AML-193 (cell line): ENCODE measurements around the gene ARHGAP26.

Source experiments
- DNase-seq, 2 experiments: peaks; one replicate each; lab custom pipeline; 2025; lab: John Stamatoyannopoulos, UW

Gene ARHGAP26

GRCh38 chr5:143014017-143014651 lies 244.0 kb downstream of the ARHGAP26 start:
- DNase-seq = peak in 1 of 2 experiments; percentile 5

GRCh38 chr5:143016777-143017516 lies 246.8 kb downstream of the ARHGAP26 start:
- DNase-seq = peak; percentile 30 to 46

GRCh38 chr5:143017541-143017940 lies 247.4 kb downstream of the ARHGAP26 start:
- DNase-seq = no peak

- DNase-seq = no peak
These were observed 247.8 kb downstream of the ARHGAP26 start for GRCh38 chr5:143017992-143018391.

GRCh38 chr5:143019157-143019556 lies 249.0 kb downstream of the ARHGAP26 start:
- no peak for DNase-seq

- no peak for DNase-seq
These were observed 249.7 kb downstream of the ARHGAP26 start for GRCh38 chr5:143019614-143020515.

GRCh38 chr5:143021595-143021994 lies 251.4 kb downstream of the ARHGAP26 start:
- no peak for DNase-seq

- DNase-seq = no peak
These were observed 253.4 kb downstream of the ARHGAP26 start for GRCh38 chr5:143023411-143024096.

GRCh38 chr5:143024228-143024920 lies 254.2 kb downstream of the ARHGAP26 start:
- DNase-seq = no peak

GRCh38 chr5:143025376-143025775 lies 255.2 kb downstream of the ARHGAP26 start:
- no peak for DNase-seq

GRCh38 chr5:143025971-143026370 lies 255.8 kb downstream of the ARHGAP26 start:
- no peak for DNase-seq

GRCh38 chr5:143026380-143026779 lies 256.2 kb downstream of the ARHGAP26 start:
- DNase-seq = no peak

- no peak for DNase-seq
These were observed 259.1 kb downstream of the ARHGAP26 start for GRCh38 chr5:143029293-143029692.

GRCh38 chr5:143030349-143030748 lies 260.2 kb downstream of the ARHGAP26 start:
- DNase-seq = no peak

GRCh38 chr5:143031781-143032580 lies 261.8 kb downstream of the ARHGAP26 start:
- no peak for DNase-seq

- no peak for DNase-seq
These were observed 262.3 kb downstream of the ARHGAP26 start for GRCh38 chr5:143032581-143032836.

GRCh38 chr5:143033535-143034250 lies 263.5 kb downstream of the ARHGAP26 start:
- DNase-seq = no peak

- no peak for DNase-seq
These were observed 266.2 kb downstream of the ARHGAP26 start for GRCh38 chr5:143036146-143036927.

GRCh38 chr5:143037071-143037470 lies 266.9 kb downstream of the ARHGAP26 start:
- DNase-seq = no peak
